Uterus (tissue), 2 donors: Measurements from ENCODE around the gene OGG1.

ENCODE experiments used
- POLR2A ChIP-seq, 2 donors: fragments of 450-650 bp; IDR thresholded peaks; one replicate each; pipeline ENCODE4 v1.6.1; 2016; ENCODE audit warnings: antibody characterized with exemption in 2 of 2, mild to moderate bottlenecking in 1 of 2, moderate library complexity in 1 of 2
- TF ChIP-seq, protein P1 (sequence below), 4 experiments: fragments of 200-600 bp in 2 of 4; fragments of 450-650 bp in 2 of 4; sonication (generic) in 2 of 4; IDR thresholded peaks; one replicate each; pipeline ENCODE4 v1.5.1; 2016 to 2019; ENCODE audit warnings: antibody characterized with exemption in 4 of 4, mild to moderate bottlenecking in 2 of 4, moderate library complexity in 1 of 4

DNA sequence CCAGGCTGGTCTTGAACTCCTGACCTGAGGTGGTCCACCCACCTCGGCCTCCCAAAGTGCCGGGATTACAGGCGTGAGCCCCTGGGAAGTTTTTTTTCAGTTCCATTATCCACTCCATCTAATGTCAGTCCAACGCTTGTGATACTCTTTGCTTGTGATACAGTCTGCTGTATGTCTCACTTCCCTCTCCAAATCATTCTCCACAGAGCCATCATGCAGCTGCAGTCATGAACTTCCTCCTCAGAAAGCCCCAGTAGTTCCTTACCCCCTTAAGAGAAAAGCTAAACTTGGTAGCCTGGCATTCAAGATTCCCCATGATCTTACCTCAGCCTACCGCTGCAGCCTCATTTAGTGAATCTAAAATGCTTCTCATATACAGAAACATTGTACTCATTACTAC lies 45.5 kb downstream of the OGG1 start:
- TF ChIP-seq, protein P1, sequence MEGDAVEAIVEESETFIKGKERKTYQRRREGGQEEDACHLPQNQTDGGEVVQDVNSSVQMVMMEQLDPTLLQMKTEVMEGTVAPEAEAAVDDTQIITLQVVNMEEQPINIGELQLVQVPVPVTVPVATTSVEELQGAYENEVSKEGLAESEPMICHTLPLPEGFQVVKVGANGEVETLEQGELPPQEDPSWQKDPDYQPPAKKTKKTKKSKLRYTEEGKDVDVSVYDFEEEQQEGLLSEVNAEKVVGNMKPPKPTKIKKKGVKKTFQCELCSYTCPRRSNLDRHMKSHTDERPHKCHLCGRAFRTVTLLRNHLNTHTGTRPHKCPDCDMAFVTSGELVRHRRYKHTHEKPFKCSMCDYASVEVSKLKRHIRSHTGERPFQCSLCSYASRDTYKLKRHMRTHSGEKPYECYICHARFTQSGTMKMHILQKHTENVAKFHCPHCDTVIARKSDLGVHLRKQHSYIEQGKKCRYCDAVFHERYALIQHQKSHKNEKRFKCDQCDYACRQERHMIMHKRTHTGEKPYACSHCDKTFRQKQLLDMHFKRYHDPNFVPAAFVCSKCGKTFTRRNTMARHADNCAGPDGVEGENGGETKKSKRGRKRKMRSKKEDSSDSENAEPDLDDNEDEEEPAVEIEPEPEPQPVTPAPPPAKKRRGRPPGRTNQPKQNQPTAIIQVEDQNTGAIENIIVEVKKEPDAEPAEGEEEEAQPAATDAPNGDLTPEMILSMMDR (IDR thresholded peaks at IDR 0.05): no peak
- TF ChIP-seq POLR2A (IDR thresholded peaks at IDR 0.05): no peak
